ENCODE measurements around the gene CCDC92B.

Gene CCDC92B

DNA sequence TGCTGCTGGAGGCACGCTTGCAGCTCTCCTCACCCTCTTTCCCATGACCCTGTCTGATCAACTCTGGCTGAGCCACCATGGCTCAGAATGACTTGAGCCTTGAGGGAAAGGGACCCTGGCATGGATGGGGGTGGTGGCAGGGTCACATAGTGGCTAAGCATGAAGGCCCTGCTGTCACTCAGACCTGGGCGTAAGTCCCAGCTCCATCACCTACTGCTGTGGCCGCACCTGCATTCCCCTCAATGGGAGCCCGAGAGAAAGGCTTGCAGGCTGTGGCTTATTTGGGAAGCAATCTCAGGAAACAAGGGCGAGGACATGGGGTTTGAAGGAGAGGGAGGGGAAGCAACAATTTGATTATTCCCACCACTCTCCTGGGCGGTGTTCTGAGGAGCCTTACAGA is 29.0 kb upstream of the CCDC92B start:
- no peak for DNase-seq (ENCODE audit: low spot score)

- no peak for DNase-seq (ENCODE audit: low spot score)
These were observed 27.9 kb upstream of the CCDC92B start for GRCh38 chr17:2777242-2777867.

GRCh38 chr17:2776589-2777241 is 27.3 kb upstream of the CCDC92B start:
- DNase-seq (ENCODE audit: low spot score): no peak

DNA sequence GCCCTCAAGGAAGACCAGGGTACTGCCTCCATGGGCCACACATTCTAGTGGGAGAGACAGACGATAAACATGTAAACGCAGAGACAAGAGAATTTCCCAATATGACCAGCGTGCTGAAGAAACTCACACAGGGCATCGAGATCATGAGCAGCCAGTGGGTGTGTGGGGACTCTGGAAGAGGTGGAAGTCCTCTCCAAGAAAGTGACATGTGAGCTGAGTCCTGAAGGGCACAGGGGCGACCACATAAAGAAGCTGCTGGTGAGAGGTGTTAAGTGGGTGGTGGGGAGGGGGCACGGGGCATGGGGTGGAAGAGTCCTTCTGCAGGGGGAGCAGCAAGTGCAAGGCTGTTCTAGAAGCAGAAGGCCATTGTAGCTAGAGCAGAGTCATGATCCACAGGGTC is 25.8 kb upstream of the CCDC92B start:
- DNase-seq (ENCODE audit: low spot score): no peak

GRCh38 chr17:2770129-2770528 is 20.7 kb upstream of the CCDC92B start:
- DNase-seq (ENCODE audit: low spot score): no peak

- no peak for DNase-seq (ENCODE audit: low spot score)
These were observed 9.4 kb upstream of the CCDC92B start for GRCh38 chr17:2758870-2759269.

DNA sequence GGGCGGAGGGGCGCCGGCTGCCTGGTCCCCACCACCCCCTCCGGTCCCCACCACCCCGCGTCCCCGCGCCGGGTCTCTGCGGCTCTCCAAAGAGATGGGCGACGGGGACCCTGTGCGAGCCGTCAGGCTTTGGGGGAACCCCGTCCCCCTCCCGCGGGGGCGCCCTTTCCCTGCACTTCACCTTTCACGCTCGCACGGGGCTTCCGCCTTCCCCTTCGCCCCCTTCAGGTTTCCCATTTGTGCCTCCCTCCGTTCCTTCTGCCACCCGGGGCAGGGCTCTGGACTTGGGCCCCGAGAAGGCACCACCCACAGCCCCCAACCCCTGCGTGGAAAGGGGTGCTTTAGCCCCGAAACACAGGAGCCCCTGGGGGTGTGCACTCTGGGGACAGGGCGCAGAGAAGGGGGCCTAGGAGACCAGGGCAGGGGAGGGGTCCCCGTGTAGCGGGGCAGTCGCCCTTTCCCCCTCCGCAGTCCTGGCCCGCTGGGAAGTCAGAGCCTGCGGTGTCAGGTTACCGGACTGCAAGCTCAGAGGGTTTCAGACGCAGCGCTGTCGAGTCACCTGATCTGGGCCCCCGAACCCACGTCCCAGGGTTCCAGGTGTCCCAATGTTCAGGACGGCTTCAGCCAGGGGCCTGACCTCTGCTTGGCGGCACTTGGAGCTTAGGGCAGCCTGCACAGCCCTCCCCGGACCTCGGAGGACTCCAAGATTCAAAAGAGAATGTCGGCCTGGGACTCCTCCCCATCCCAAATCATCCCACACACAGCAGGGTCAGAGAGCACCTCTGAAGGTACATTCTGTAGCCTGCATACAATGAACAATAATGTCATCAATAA is 6.7 kb upstream of the CCDC92B start:
- no peak for DNase-seq (ENCODE audit: low spot score)

- DNase-seq (ENCODE audit: low spot score): no peak
These were observed 2.0 kb upstream of the CCDC92B start for GRCh38 chr17:2751491-2751890.

DNA sequence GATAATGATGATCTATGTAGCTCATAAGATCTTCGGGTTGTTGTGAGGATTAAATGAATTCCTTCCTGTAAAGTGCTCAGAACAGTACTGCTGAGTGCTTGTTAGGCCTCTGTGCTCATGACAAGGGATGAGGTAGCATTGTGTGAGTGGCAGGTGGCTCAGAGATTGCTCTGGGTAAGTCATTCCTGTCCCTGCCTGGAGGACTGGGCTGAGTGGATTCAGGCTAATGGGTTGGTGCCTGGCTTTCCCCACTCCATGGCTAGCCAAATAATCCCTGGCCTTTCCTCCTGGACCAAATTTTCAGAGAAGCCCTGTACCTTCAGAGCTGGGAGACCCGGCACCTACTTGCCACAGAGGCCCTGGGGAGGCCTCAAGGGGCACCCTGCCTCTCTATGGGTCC is 1.3 kb upstream of the CCDC92B start:
- no peak for DNase-seq (ENCODE audit: low spot score)

GRCh38 chr17:2749784-2750181 is 331 bp upstream of the CCDC92B start:
- DNase-seq (ENCODE audit: low spot score): peak; percentile 65

- DNase-seq (ENCODE audit: low spot score): no peak
These were observed 4.0 kb downstream of the CCDC92B start for GRCh38 chr17:2745317-2746037.

- no peak for DNase-seq (ENCODE audit: low spot score)
These were observed 11.8 kb downstream of the CCDC92B start for GRCh38 chr17:2737693-2738092.

GRCh38 chr17:2736956-2737355 is 12.5 kb downstream of the CCDC92B start:
- no peak for DNase-seq (ENCODE audit: low spot score)

- DNase-seq (ENCODE audit: low spot score): no peak
These were observed 13.6 kb downstream of the CCDC92B start for GRCh38 chr17:2735896-2736295.

DNA sequence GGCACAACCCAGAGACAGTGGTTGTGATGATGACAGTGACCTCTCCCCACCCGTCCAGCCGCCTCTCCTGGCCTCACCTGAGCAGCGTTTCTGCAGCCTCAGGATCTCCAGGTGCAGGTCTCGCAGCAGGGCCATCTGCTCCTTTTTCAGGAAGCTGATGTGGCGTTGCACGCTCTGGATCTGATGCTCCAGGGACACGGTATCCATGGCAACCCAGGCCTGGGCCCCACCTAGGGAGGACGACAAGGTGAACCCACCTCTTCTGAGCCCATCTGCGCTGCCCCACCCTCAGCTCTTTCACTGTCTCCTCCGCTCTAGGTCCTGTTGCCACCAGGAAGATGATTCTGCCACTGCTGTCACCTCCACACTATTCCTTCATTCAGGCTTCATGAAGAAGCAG is 14.5 kb downstream of the CCDC92B start:
- no peak for DNase-seq (ENCODE audit: low spot score)

- no peak for DNase-seq (ENCODE audit: low spot score)
These were observed 17.6 kb downstream of the CCDC92B start for GRCh38 chr17:2731807-2732206.

DNA sequence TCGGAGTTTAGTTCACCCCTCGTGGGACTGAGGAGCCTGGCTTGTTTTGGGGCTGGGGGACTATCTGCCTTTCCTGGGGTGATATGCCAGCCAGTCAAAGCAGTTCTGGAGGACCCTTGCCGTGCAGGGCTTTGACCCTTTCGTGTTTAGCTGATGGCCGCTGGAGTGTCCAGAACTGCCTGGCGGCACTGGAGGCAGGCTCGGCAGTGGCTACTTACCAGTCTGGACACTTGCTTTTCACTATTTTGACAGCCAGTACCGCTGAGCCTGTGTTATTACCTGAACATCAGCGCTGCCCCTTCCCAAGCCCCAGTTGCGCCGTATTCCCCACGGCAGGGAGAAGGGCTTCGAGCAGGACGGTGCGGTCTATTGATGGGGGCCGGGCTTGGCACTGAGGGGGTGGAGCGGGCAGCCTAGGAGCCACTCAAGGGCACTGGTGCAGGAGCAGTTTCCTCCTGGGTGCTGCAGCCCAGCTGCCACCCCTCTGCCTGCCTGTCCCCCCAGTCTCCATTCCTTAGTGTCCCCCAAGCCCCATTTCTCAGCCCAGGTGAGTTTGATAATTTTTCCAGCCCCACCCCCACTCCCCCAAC is 18.6 kb downstream of the CCDC92B start:
- DNase-seq (ENCODE audit: low spot score): no peak

DNA sequence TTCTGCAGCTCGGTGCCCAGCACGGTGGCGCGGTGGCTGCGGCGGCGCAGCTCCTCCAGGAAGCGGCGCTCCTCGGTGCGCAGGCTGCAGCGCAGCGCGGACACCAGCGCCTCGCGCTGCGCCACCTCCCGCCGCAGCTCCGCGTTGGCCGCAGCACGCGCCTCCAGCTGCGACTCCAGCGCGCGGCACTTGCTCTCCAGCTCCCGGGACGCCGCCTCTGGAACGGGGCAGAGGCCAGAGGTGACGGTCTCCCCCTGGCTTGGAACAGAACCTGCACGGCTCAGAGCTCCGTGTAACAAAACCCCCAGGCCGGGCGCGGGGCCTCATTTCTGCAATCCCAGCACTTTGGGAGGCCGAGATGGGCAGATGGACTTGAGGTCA is 24.7 kb downstream of the CCDC92B start:
- peak; percentile 16 for DNase-seq (ENCODE audit: low spot score)

DNA sequence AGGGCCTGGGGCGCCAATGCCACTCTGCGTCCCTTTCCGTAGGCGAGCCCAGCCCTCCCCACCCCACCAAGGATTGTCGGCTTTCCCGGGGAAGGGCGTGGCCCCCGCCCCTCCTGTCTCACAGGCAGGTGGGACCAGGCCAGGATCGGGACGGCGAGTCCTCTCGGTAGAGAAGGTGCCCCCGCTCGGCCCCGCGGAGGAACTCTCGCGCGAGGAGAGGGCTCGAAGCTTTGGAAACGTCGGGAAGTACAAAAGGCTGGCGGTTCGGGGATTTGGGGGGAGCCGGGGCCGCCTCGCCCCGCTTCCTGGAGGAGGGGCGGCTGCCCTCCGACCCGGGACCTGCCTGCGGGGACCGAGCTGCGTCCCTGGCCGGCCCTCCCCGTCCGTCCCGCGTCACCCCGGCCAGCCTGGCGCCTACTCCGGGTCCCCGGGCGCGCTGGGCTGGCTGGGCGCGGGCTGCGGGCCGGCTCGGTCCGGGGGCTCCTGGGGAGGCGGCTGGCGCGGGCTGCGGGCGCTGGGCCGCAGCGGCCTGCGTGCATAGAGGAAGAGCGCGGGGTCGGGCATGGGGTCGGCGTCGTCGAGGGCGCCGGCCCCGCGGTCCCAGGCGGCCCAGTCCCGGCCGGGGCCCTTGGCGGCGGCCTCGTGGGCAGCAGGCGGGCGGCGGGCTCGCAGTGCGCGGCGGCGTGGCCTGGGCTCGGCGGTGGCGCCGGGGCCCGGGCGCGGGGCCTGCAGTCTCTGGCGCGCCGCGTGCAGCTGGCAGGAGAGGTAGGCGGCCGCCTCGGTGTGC is 25.3 kb downstream of the CCDC92B start:
- no peak for DNase-seq (ENCODE audit: low spot score)

DNA sequence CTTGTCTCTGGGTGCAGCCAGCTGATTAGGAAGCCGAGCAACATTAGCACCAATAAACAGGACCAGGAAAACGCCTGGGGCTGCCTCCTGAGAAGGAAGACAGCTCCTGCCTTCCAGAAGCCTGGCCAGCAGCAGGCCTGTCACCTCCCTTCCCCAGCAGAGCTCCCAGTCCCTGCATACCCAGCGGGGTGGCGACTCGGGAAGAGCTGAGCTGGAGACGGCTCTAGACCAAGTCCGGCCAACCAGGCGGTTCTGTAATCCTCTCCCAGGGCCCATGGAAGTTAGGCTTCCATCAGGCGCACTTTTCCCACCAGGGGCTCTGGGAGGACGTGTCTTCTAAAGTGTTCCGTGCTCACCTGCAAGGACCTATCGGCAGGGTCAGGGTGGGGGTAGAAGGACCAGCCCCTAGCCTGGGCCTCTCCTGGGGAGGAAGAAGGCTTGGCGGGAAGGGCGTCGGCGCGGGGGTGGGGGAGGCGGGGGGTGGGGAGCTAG is 25.9 kb downstream of the CCDC92B start:
- DNase-seq (ENCODE audit: low spot score): no peak

DNA sequence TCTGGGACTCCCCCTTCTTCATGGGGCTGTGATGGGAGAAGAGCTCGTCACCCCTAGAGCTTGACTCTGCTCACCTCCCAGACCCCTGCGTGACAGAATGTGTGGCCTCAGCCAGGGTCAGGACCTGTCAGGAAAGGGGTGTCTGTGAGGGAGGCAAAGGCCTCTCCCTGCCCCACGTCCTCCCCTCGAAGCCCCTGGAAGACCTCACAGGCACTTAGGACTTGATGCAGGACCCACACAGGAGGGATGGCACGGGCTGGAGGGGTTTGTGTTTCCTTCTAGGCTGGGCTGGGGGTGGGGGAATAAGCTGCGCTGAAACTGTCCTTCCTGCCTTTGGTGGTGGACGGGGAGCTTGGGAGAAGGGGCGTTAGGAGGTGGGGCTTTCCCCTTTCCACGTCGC is 26.8 kb downstream of the CCDC92B start:
- DNase-seq (ENCODE audit: low spot score): no peak
